Karpas-422 (cell line): Measurements from ENCODE around the gene NRN1. TPM values are rescaled to one million over a fixed set of nuclear protein-coding genes. Genes with fewer than 3 reads are reported as not detected.

Experiments
- DNase-seq: peaks from one replicate; pipeline ENCODE4 v3.0.0-alpha.2; 2015
- H2AFZ ChIP-seq: fragments of 200-600 bp; sonication (generic); 2 replicates; pipeline ENCODE4 v1.6.1; 2014; ENCODE audit warnings: antibody characterized with exemption, low read length, mixed read lengths
- H3K27ac ChIP-seq: fragments of 200-600 bp; sonication (generic); 2 replicates; pipeline ENCODE4 v1.5.1; 2014; ENCODE audit warnings: mild to moderate bottlenecking, low read length, moderate library complexity
- H3K27me3 ChIP-seq: fragments of 200-600 bp; sonication (generic); 2 replicates; pipeline ENCODE4 v1.6.1; 2014; ENCODE audit warnings: low read length, mixed read lengths
- H3K36me3 ChIP-seq: fragments of 200-600 bp; sonication (generic); 2 replicates; pipeline ENCODE4 v1.6.1; 2014; ENCODE audit warnings: low read length, mixed read lengths; ENCODE audit not compliant: insufficient read depth
- H3K4me1 ChIP-seq: fragments of 200-600 bp; sonication (generic); 2 replicates; pipeline ENCODE4 v1.6.1; 2014; ENCODE audit warnings: mild to moderate bottlenecking, low read length, mixed read lengths
- H3K4me2 ChIP-seq: fragments of 200-600 bp; sonication (generic); 2 replicates; pipeline ENCODE4 v1.6.1; 2014; ENCODE audit warnings: low read length, low read depth, mild to moderate bottlenecking; ENCODE audit not compliant: poor library complexity, severe bottlenecking
- H3K4me3 ChIP-seq: fragments of 200-600 bp; sonication (generic); 2 replicates; pipeline ENCODE4 v1.5.1; 2014; ENCODE audit warnings: mild to moderate bottlenecking, antibody characterized with exemption, low read length, mixed read lengths
- H3K79me2 ChIP-seq: fragments of 200-600 bp; sonication (generic); 2 replicates; pipeline ENCODE4 v1.6.1; 2014; ENCODE audit warnings: mild to moderate bottlenecking, low read length, mixed read lengths
- H3K9ac ChIP-seq: fragments of 200-600 bp; sonication (generic); 2 replicates; pipeline ENCODE4 v1.6.0; 2014; ENCODE audit warnings: low read length
- H3K9me2 ChIP-seq: fragments of 200-600 bp; sonication (generic), shearing (Covaris generic); replicated peaks from 2 replicates; pipeline ENCODE4 v1.6.0; 2014; ENCODE audit warnings: mild to moderate bottlenecking, low read length, moderate library complexity; ENCODE audit not compliant: insufficient read depth
- H3K9me3 ChIP-seq: fragments of 300-700, 200-600 bp; sonication (generic); 2 replicates; pipeline ENCODE4 v1.6.1; 2014; ENCODE audit warnings: low read length, mixed read lengths
- H4K20me1 ChIP-seq: fragments of 200-600 bp; sonication (generic); 2 replicates; pipeline ENCODE4 v1.6.1; 2014; ENCODE audit warnings: mild to moderate bottlenecking, antibody characterized with exemption, low read length, low read depth; ENCODE audit not compliant: insufficient read depth
- total RNA-seq: library from RNA; depleted of rRNA; stranded (reverse); fragments of >200 nt; shearing (Covaris generic); gene quantifications from 2 replicates; pipeline ENCODE4 v1.2.3, GENCODE V29; 2014; ENCODE audit warnings: low replicate concordance

Gene NRN1
- total RNA-seq, 1 experiment from 2014 or later = 6.3 TPM

- H3K4me1 ChIP-seq = no peaks in the 10 kb centered on the region
- H3K9me2 ChIP-seq = no peaks in the 10 kb centered on the region
- no peak overlapping the region for H3K4me2 ChIP-seq
- H3K4me3 ChIP-seq = no peak overlapping the region
- H3K36me3 ChIP-seq = no peaks in the 10 kb centered on the region
- no peak overlapping the region for H3K27ac ChIP-seq
- no peak for DNase-seq
- no peaks in the 10 kb centered on the region for H3K79me2 ChIP-seq
- no peak overlapping the region for H2AFZ ChIP-seq
- H3K27me3 ChIP-seq = no peaks in the 10 kb centered on the region
- H4K20me1 ChIP-seq = no peaks in the 10 kb centered on the region
- no peak overlapping the region for H3K9ac ChIP-seq
- no peaks in the 10 kb centered on the region for H3K9me3 ChIP-seq
Measured at GRCh38 chr6:5958921-5959320, 47.8 kb downstream of the NRN1 start.

- H3K9me2 ChIP-seq = no peaks in the 10 kb centered on the region
- no peaks in the 10 kb centered on the region for H3K27me3 ChIP-seq
- H3K4me1 ChIP-seq = no peaks in the 10 kb centered on the region
- no peak overlapping the region for H3K4me2 ChIP-seq
- no peaks in the 10 kb centered on the region for H3K36me3 ChIP-seq
- no peak overlapping the region for H3K27ac ChIP-seq
- H3K9ac ChIP-seq = no peak overlapping the region
- H3K4me3 ChIP-seq = no peak overlapping the region
- DNase-seq = no peak
- H4K20me1 ChIP-seq = no peaks in the 10 kb centered on the region
- H3K79me2 ChIP-seq = no peaks in the 10 kb centered on the region
- no peak overlapping the region for H2AFZ ChIP-seq
- H3K9me3 ChIP-seq = no peaks in the 10 kb centered on the region
Measured at GRCh38 chr6:5956939-5957338, 49.8 kb downstream of the NRN1 start.

- Histone ChIP-seq H3K4me1 (no peaks in the 10 kb centered on the region), H3K9me3 (no peaks in the 10 kb centered on the region), H3K27me3 (no peaks in the 10 kb centered on the region), H2AFZ (no peak overlapping the region), H4K20me1 (no peaks in the 10 kb centered on the region), H3K27ac (no peak overlapping the region), H3K79me2 (no peaks in the 10 kb centered on the region), H3K9me2 (no peaks in the 10 kb centered on the region), H3K4me2 (no peak overlapping the region), H3K36me3 (no peaks in the 10 kb centered on the region), H3K4me3 (no peak overlapping the region), H3K9ac (no peak overlapping the region)
- DNase-seq = peak; percentile 71
Measured at GRCh38 chr6:5950361-5950785, 56.4 kb downstream of the NRN1 start.
